ENCODE measurements around the gene USP49. TPM values are rescaled to one million over a fixed set of nuclear protein-coding genes. Genes with fewer than 3 reads are reported as not detected.

USP49 gene
- total and polyA plus RNA-seq, 12 donors, result 0.58 to 2.0 (median 1.7) TPM

- H3K9me3 ChIP-seq, result no peaks in the 10 kb centered on the region
- DNase-seq (no peak), ATAC-seq (no peak)
- intact Hi-C loops (cut with DNase I), result no loop called here
- H3K27me3 ChIP-seq, result no peaks in the 10 kb centered on the region
- H3K36me3 ChIP-seq, result peaks cover 0 to 68% (median 35%) of the 10 kb centered on the region in 9 donors
- H3K27ac ChIP-seq, result no peak overlapping the region
- H3K4me3 ChIP-seq, result no peak overlapping the region
- no peak for TF ChIP-seq CTCF (IDR thresholded peaks at IDR 0.05)
- peaks cover 0 to 15% (median 11%) of the 10 kb centered on the region in 9 donors for H3K4me1 ChIP-seq
- WGBS, 2 donors, result 94% methylated on average over 6 of the region's 6 CpGs
These were observed 32.1 kb upstream of the USP49 start for GRCh38 chr6:41927253-41927652.

GRCh38 chr6:41922154-41922553 lies 27.0 kb upstream of the USP49 start:
- no peak for TF ChIP-seq CTCF (IDR thresholded peaks at IDR 0.05)
- ATAC-seq (no peak), DNase-seq (no peak)
- H3K4me1 ChIP-seq, result peaks cover 0 to 47% (median 33%) of the 10 kb centered on the region in 9 donors
- H3K27ac ChIP-seq, result peak overlapping the region in 4 of 10 donors; percentile 95 to 99 (median 97)
- H3K27me3 ChIP-seq, result no peaks in the 10 kb centered on the region
- intact Hi-C loops (cut with DNase I), result loop anchor here in 7 of 10 donors (5.0 kb wide), 4 partner anchors 120 to 135 kb away; partner anchors contain the start of gene TOMM6 (in 3 of the 7)
- H3K9me3 ChIP-seq, result no peaks in the 10 kb centered on the region
- H3K36me3 ChIP-seq, result peaks cover 0 to 23% (median 0%) of the 10 kb centered on the region in 9 donors
- H3K4me3 ChIP-seq, result peak overlapping the region; percentile 57 to 91 (median 76)
- 7 to 8% methylated on average over 7 of the region's 7 CpGs for WGBS, 2 donors

GRCh38 chr6:41921712-41921998 lies 26.5 kb upstream of the USP49 start:
- no peak for TF ChIP-seq CTCF (IDR thresholded peaks at IDR 0.05)
- Histone ChIP-seq H3K4me3 (peak overlapping the region; percentile 57 to 91 (median 76)), H3K4me1 (peaks cover 0 to 50% (median 33%) of the 10 kb centered on the region in 9 donors), H3K9me3 (no peaks in the 10 kb centered on the region), H3K27me3 (no peaks in the 10 kb centered on the region), H3K27ac (peak overlapping the region in 9 of 10 donors; percentile 92 to 99 (median 98)), H3K36me3 (peaks cover 0 to 23% (median 0%) of the 10 kb centered on the region in 9 donors)
- ATAC-seq, result peak in 5 of 8 donors; percentile 6 to 24 (median 18)
- 0% methylated on average over 20 of the region's 20 CpGs for WGBS, 2 donors
- DNase-seq, result no peak
- intact Hi-C loops (cut with DNase I), result loop anchor here in 8 of 10 donors (1.0 to 5.0 kb wide), 8 partner anchors 15 to 135 kb away; partner anchors contain the start of genes TOMM6 (in 7 of the 8) and USP49 (in 1 of the 8)

GRCh38 chr6:41920921-41921711 lies 25.9 kb upstream of the USP49 start, which contains the start of the genes BYSL and MED20:
TSS of gene BYSL (plus strand) at chr6:41921499. CDS start at chr6:41921563, 64 bp downstream.
TSS of gene MED20 (minus strand) at chr6:41921139. CDS start at chr6:41921018, 121 bp downstream.
- Histone ChIP-seq H3K27me3 (no peaks in the 10 kb centered on the region), H3K4me3 (peak within 1 kb of the TSS; percentile 57 to 91 (median 76)), H3K4me1 (peaks cover 0 to 50% (median 33%) of the 10 kb centered on the region in 9 donors), H3K36me3 (peaks cover 0 to 27% (median 2%) of the 10 kb centered on the region in 9 donors), H3K9me3 (no peaks in the 10 kb centered on the region), H3K27ac (peak within 1 kb of the TSS; percentile 92 to 99 (median 98))
- 0% methylated on average over 55 of the region's 55 CpGs for WGBS, 2 donors
- DNase-seq, result peak; percentile 93 to 96
- intact Hi-C loops (cut with DNase I), result loop anchor here in 8 of 10 donors (1.0 to 5.0 kb wide), 8 partner anchors 16 to 134 kb away; partner anchors contain the start of genes TOMM6 (in 7 of the 8) and USP49 (in 1 of the 8)
- TF ChIP-seq CTCF (IDR thresholded peaks at IDR 0.05), result peak; percentile 97 to 100 (median 99)
- peak; percentile 98 to 99 (median 98) for ATAC-seq

Data from heart right ventricle (tissue), 16 donors.